H9 (cell line): ENCODE results near the gene MRPL52. TPM values are rescaled to one million over a fixed set of nuclear protein-coding genes. Genes with fewer than 3 reads are reported as not detected.

Experiments
- DNase-seq: peaks from one replicate; pipeline ENCODE4 v3.0.0-alpha.2; 2017
- H2AFZ ChIP-seq: one replicate; pipeline ENCODE4 v1.6.1; 2013; ENCODE audit warnings: mild to moderate bottlenecking, low read length, control low read depth, moderate library complexity
- H2AK5ac ChIP-seq: 2 replicates; pipeline ENCODE4 v1.6.1; 2013; ENCODE audit warnings: low read length, control low read depth, mixed read lengths; ENCODE audit not compliant: insufficient read length
- H2BK120ac ChIP-seq: one replicate; pipeline ENCODE4 v1.6.1; 2013; ENCODE audit warnings: low read depth, mild to moderate bottlenecking, low read length, control low read depth, inconsistent platforms; ENCODE audit not compliant: poor library complexity, severe bottlenecking
- H2BK12ac ChIP-seq: 2 replicates; pipeline ENCODE4 v1.6.1; 2013; ENCODE audit warnings: low read length, control low read depth, mixed read lengths, low read depth; ENCODE audit not compliant: insufficient read length
- H2BK15ac ChIP-seq: 2 replicates; pipeline ENCODE4 v1.6.1; 2013; ENCODE audit warnings: low read depth, low read length, control low read depth
- H2BK20ac ChIP-seq: one replicate; pipeline ENCODE4 v1.6.1; 2013; ENCODE audit warnings: low read depth, mild to moderate bottlenecking, low read length, control low read depth, inconsistent platforms; ENCODE audit not compliant: poor library complexity, severe bottlenecking
- H2BK5ac ChIP-seq: 2 replicates; pipeline ENCODE4 v1.6.1; 2013; ENCODE audit warnings: low read length, control low read depth, mixed read lengths; ENCODE audit not compliant: insufficient read length
- H3K14ac ChIP-seq: 2 replicates; pipeline ENCODE4 v1.6.1; 2013; ENCODE audit warnings: low read length, control low read depth; ENCODE audit not compliant: insufficient read depth
- H3K18ac ChIP-seq: 2 replicates; pipeline ENCODE4 v1.6.1; 2013; ENCODE audit warnings: low read depth, mild to moderate bottlenecking, mixed read lengths, low read length, control low read depth; ENCODE audit not compliant: insufficient read length
- H3K23ac ChIP-seq: 2 replicates; pipeline ENCODE4 v1.6.1; 2013; ENCODE audit warnings: low read length, control low read depth, mixed read lengths, low read depth; ENCODE audit not compliant: insufficient read length
- H3K23me2 ChIP-seq: 2 replicates; pipeline ENCODE4 v1.6.1; 2013; ENCODE audit warnings: low read depth, mild to moderate bottlenecking, mixed read lengths, low read length, control low read depth; ENCODE audit not compliant: insufficient read length, poor library complexity, severe bottlenecking
- H3K27ac ChIP-seq: 2 replicates; pipeline ENCODE4 v1.5.1; 2013; ENCODE audit warnings: low read length, control low read depth, mixed read lengths, low read depth; ENCODE audit not compliant: insufficient read length
- H3K27me3 ChIP-seq: 2 replicates; pipeline ENCODE4 v1.6.1; 2013; ENCODE audit warnings: low read length, control low read depth, inconsistent platforms; ENCODE audit not compliant: insufficient read depth
- H3K4ac ChIP-seq: 2 replicates; pipeline ENCODE4 v1.6.1; 2013; ENCODE audit warnings: low read depth, mild to moderate bottlenecking, control low read depth, inconsistent platforms, low read length, moderate library complexity
- H3K4me1 ChIP-seq: 2 replicates; pipeline ENCODE4 v1.6.1; 2013; ENCODE audit warnings: low read length, control low read depth, inconsistent platforms; ENCODE audit not compliant: insufficient read depth
- H3K4me2 ChIP-seq: 2 replicates; pipeline ENCODE4 v1.6.1; 2013; ENCODE audit warnings: low read length, control low read depth, mixed read lengths; ENCODE audit not compliant: insufficient read length, insufficient read depth
- H3K56ac ChIP-seq: 2 replicates; pipeline ENCODE4 v1.6.1; 2013; ENCODE audit warnings: low read depth, mild to moderate bottlenecking, mixed read lengths, low read length, control low read depth; ENCODE audit not compliant: insufficient read length
- H3K79me1 ChIP-seq: 2 replicates; pipeline ENCODE4 v1.6.1; 2013; ENCODE audit warnings: low read depth, mild to moderate bottlenecking, moderate library complexity, low read length, control low read depth, inconsistent platforms; ENCODE audit not compliant: insufficient read depth, poor library complexity, severe bottlenecking
- H3K79me2 ChIP-seq: 2 replicates; pipeline ENCODE4 v1.6.1; 2013; ENCODE audit warnings: low read length, control low read depth, inconsistent platforms; ENCODE audit not compliant: insufficient read depth
- H3K9ac ChIP-seq: 2 replicates; pipeline ENCODE4 v1.6.1; 2013; ENCODE audit warnings: low read length, control low read depth, mixed read lengths; ENCODE audit not compliant: insufficient read length; ENCODE audit errors: extremely low read depth
- H3K9me3 ChIP-seq: one replicate; pipeline ENCODE4 v1.6.1; 2013; ENCODE audit warnings: low read depth, low read length, inconsistent platforms; ENCODE audit not compliant: control insufficient read depth
- H3T11ph ChIP-seq: one replicate; pipeline ENCODE4 v1.6.1; 2013; ENCODE audit warnings: mild to moderate bottlenecking, low read length, control low read depth, inconsistent platforms
- H4K20me1 ChIP-seq: one replicate; pipeline ENCODE4 v1.6.1; 2013; ENCODE audit not compliant: control insufficient read depth, insufficient read length, insufficient read depth
- H4K5ac ChIP-seq: 2 replicates; pipeline ENCODE4 v1.6.1; 2013; ENCODE audit warnings: low read depth, mild to moderate bottlenecking, mixed read lengths, low read length, control low read depth; ENCODE audit not compliant: insufficient read length
- H4K8ac ChIP-seq: replicated peaks from 2 replicates; pipeline ENCODE4 v1.6.1; 2013; ENCODE audit warnings: low read length, control low read depth, mixed read lengths, low read depth; ENCODE audit not compliant: insufficient read length
- H4K91ac ChIP-seq: 2 replicates; pipeline ENCODE4 v1.6.1; 2013; ENCODE audit warnings: low read depth, mild to moderate bottlenecking, moderate library complexity, mixed read lengths, low read length, control low read depth; ENCODE audit not compliant: insufficient read length
- H3K27ac Mint-ChIP-seq, 3 experiments: 2 replicates in 2 of 3; 3 replicates in 1 of 3; pipeline ENCODE4 v1.8.0; 2020 to 2021; ENCODE audit warnings: mixed read lengths in 3 of 3, mild to moderate bottlenecking in 1 of 3, moderate library complexity in 1 of 3
- H3K27me3 Mint-ChIP-seq: 2 replicates; pipeline ENCODE4 v1.8.0; 2021; ENCODE audit warnings: low read depth, mild to moderate bottlenecking, moderate library complexity, mixed read lengths
- H3K36me3 Mint-ChIP-seq, 3 experiments: 2 replicates in 2 of 3; 3 replicates in 1 of 3; pipeline ENCODE4 v1.8.0; 2020 to 2021; ENCODE audit warnings: low read depth in 3 of 3, mixed read lengths in 3 of 3; ENCODE audit not compliant: insufficient read depth in 1 of 3
- H3K4me1 Mint-ChIP-seq, 2 experiments: 2 replicates each; pipeline ENCODE4 v1.8.0; 2020; ENCODE audit warnings: mixed read lengths in 2 of 2
- H3K4me3 Mint-ChIP-seq, 2 experiments: 2 replicates in 1 of 2; 3 replicates in 1 of 2; pipeline ENCODE4 v1.8.0; 2020 to 2021; ENCODE audit warnings: mild to moderate bottlenecking in 2 of 2, mixed read lengths in 2 of 2, moderate library complexity in 1 of 2
- H3K9me3 Mint-ChIP-seq, 2 experiments: 2 replicates in 1 of 2; 3 replicates in 1 of 2; pipeline ENCODE4 v1.8.0; 2020; ENCODE audit warnings: mild to moderate bottlenecking in 2 of 2, mixed read lengths in 2 of 2, moderate library complexity in 1 of 2
- CTCF ChIP-seq: fragments of 200-600 bp; sonication (generic); conservative IDR thresholded peaks from 3 replicates; pipeline ENCODE4 v1.8.0; 2021; ENCODE audit warnings: antibody characterized with exemption, mild to moderate bottlenecking
- WGBS: extraction: QIAGEN DNeasy Blood & Tissue Kit; methylation state at CpG from one replicate; pipeline ENCODE4 v1.1.7; 2013; ENCODE audit warnings: missing lambda C conversion rate, low lambda C conversion rate, mixed read lengths; ENCODE audit not compliant: insufficient read length; ENCODE audit errors: extremely low coverage; 5-methylcytosine and 5-hydroxymethylcytosine counted together
- total RNA-seq: library from RNA; stranded (reverse); gene quantifications from 2 replicates; pipeline ENCODE4 v1.2.1, GENCODE V29; 2021

The MRPL52 gene
- total RNA-seq, 1 experiment from 2014 or later, result 190 TPM

- peaks cover 12 to 37% (median 35%) of the 10 kb centered on the region in 3 experiments for H3K36me3 Mint-ChIP-seq
- no peaks in the 10 kb centered on the region for H4K20me1 ChIP-seq
- H2BK12ac ChIP-seq, result no peak overlapping the region
- H4K91ac ChIP-seq, result no peak overlapping the region
- no peak overlapping the region for H2BK120ac ChIP-seq
- no peak overlapping the region for H2BK5ac ChIP-seq
- H3K4me1 ChIP-seq, result peaks cover 2% of the 10 kb centered on the region; the same call in 1 of the 2 replicates
- no peak for DNase-seq
- no peak overlapping the region for H2AFZ ChIP-seq
- H3K14ac ChIP-seq, result no peak overlapping the region
- no peak overlapping the region for H4K8ac ChIP-seq
- H4K5ac ChIP-seq, result no peak overlapping the region
- no peak overlapping the region for H3K4me2 ChIP-seq
- no peak overlapping the region for H3K56ac ChIP-seq
- no peak overlapping the region for H3K23ac ChIP-seq
- H3K4ac ChIP-seq, result no peak overlapping the region
- H2BK15ac ChIP-seq, result no peak overlapping the region
- no peak overlapping the region for H3K9ac ChIP-seq
- H2AK5ac ChIP-seq, result no peak overlapping the region
- no peak overlapping the region for H3T11ph ChIP-seq
- no peaks in the 10 kb centered on the region; the same call in 1 of the 2 replicates for H3K27me3 Mint-ChIP-seq
- H3K27me3 ChIP-seq, result no peaks in the 10 kb centered on the region
- no peaks in the 10 kb centered on the region for H3K9me3 Mint-ChIP-seq
- H3K9me3 ChIP-seq, result no peaks in the 10 kb centered on the region
- peaks cover 25 to 30% of the 10 kb centered on the region in 2 experiments for H3K4me1 Mint-ChIP-seq
- TF ChIP-seq CTCF, result peak; percentile 41
- no peak overlapping the region for H3K27ac ChIP-seq
- no peaks in the 10 kb centered on the region for H3K79me1 ChIP-seq
- H3K27ac Mint-ChIP-seq, result peak overlapping the region; percentile 25 to 90 (median 59); a peak in 4 of 7 replicates
- H3K23me2 ChIP-seq, result no peaks in the 10 kb centered on the region
- no peaks in the 10 kb centered on the region for H3K79me2 ChIP-seq
- no peak overlapping the region for H2BK20ac ChIP-seq
- no peak overlapping the region for H3K18ac ChIP-seq
- H3K4me3 Mint-ChIP-seq, result no peak overlapping the region
- WGBS, result no CpG with 5 or more reads among the region's 14 CpGs
Measured at GRCh38 chr14:22847661-22848341, 18.1 kb downstream of the MRPL52 start.
